ENCODE data around the gene NHERF2.

Gene NHERF2

DNA sequence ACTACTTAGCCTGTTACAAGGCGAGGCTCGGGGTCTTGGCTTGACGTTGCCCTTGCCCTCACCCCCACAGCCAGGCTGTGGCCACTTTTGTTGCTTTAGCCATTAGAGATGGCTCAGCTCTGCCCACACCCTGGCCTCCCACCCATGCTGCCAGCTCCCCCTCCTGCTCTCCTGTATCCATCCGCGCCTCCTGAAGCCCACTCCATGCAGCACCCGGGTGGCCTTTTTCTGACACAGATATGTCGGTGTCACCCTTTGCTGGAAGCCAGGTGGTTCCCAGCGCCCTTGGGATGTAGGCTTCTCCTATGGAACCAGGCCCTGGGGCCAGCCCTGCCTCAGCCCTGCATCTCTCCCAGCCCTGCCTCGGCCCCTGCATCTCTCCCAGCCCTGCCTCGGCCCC, 30.7 kb downstream of the NHERF2 start:
- DNase-seq (ENCODE audit: low read depth in 2 of 3, low spot score in 1 of 3) = no peak

DNA sequence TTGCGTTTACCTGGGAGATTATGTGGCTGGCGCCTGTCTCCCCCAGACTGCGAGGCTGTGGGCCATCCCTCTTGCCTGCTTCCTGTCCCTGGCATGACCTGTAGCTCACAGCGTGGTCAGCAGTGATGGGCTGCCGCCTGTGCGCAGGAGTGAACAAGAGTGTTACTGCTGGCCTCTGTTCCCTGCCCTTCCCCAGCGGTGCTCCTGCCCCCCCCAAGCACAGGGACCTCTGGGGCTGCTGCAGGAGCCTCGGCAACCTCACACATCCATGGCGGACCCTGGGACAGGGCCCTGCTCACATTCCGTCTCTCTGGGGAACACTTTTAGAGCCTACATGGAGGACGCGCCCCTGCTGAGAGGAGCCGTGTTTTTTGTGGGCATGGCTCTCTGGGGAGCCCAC, 31.7 kb downstream of the NHERF2 start:
- DNase-seq (ENCODE audit: low read depth in 2 of 3, low spot score in 1 of 3) = no peak

DNA sequence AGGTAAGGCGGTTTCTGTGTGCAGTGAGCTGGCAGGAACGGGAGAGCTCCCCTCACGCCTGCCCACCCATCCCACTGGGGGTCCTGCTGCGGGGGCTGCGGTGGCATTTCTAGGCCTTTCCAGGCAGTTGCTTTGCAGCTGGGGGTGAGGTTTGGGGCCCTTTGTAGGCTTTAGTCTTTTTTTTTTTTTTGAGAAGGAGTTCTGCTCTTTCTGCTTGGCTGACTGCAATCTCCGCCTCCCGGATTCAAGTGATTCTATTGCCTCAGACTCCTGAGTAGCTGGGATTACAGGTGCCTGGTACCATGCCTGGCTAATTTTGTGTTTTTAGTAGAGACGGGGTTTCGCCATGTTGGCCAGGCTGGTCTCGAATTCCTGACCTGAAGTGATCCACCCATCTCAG, 32.2 kb downstream of the NHERF2 start:
- DNase-seq (ENCODE audit: low read depth in 2 of 3, low spot score in 1 of 3) = no peak

DNA sequence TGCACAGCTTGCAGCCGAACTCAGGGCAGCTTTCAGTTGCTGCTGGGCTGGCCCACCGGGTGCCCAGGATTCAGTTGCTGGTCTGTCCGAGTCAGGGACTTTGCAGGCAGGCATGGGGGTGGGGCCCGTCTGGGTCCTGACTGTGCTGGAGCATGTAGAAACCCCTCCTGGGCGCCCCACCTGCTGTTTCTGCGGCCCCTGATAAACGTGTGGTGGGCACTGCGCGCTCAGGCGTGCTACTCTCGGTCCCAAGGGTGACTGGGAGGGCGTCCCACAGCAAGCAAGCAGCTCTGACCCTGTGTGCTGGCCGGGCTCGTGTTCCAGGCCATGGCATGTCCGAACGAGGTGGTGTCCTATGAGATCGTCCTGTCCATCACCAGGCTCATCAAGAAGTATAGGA, 33.6 kb downstream of the NHERF2 start:
- DNase-seq (ENCODE audit: low read depth in 2 of 3, low spot score in 1 of 3) = no peak

DNA sequence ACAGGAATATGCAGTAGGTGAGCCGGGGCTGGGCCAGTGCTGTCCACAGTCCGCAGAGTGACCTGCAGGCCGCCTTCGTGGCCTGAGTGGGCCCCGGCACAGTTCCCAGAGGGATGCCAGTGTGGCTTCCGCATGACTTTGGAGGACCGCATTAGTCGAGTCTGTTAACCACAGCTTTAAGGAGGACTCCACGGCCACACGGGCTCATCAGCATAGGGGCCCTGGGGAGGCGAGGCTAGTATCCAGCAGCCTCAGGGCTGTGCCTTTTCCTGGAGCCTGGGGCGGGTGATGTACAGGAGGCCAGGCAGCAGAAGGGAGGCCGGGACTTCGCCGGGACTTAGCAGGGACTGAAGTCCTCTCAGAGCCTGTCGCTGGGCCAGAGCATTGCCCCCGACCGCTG, 34.3 kb downstream of the NHERF2 start:
- DNase-seq (ENCODE audit: low read depth in 2 of 3, low spot score in 1 of 3) = no peak

DNA sequence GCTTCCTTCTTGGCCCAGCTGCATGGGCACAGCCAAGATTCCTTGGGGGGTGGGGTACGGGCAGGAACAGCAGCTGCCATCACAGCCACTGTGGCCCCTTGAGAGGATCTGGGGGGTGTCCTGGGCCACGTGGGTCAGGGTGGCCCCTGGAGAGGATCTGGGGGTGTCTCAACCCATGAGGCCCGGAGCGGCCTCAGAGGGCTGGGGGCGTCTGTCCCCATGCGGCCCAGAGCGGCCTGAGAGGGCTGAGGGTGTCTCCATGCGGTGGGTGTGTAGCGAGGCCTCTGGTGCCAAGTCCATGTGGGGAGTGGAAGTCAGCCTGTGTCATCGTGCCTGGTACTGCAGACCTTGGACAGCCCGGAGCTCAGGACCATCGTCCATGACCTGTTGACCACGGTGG, 34.8 kb downstream of the NHERF2 start:
- DNase-seq (ENCODE audit: low read depth in 2 of 3, low spot score in 1 of 3) = no peak

DNA sequence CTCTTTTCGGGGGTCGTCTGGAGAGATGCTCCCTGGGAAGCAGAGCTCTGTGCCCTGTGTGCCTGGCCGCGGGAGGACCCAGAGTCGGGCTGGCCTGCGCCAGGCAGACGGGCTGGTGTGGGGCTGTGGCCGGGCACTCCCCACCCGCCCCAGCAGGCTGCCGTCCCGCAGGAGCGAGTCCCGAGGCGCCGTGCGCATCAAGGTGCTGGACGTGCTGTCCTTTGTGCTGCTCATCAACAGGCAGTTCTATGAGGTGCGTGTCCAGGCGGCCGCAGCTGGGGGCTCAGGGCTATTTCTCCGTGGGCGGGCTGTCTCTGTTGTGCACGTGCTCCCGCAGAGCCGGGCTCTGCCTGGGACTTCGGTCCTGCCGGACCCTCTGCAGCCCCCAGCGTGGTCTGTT, 36.1 kb downstream of the NHERF2 start:
- no peak for DNase-seq (ENCODE audit: low read depth in 2 of 3, low spot score in 1 of 3)

DNA sequence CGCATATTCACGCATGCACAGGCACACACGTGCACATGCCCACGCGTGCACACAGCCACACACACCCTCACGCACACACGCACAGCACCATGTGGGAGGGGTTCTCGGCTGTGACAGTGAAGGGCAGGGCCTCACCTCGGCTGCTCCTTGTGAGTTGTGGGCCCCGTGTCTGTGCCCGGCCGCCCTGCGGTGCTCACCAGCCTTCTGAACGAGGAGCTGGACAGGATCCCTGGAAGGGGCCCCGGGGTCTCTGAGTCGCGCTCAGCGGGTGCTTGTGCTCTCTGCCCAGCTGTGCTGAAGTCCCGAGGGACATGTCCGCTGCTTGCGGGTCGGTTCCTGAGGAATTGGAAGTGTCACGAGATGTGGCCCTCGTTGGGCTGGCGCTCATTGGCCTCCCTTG, 37.2 kb downstream of the NHERF2 start:
- DNase-seq (ENCODE audit: low read depth in 2 of 3, low spot score in 1 of 3) = no peak

DNA sequence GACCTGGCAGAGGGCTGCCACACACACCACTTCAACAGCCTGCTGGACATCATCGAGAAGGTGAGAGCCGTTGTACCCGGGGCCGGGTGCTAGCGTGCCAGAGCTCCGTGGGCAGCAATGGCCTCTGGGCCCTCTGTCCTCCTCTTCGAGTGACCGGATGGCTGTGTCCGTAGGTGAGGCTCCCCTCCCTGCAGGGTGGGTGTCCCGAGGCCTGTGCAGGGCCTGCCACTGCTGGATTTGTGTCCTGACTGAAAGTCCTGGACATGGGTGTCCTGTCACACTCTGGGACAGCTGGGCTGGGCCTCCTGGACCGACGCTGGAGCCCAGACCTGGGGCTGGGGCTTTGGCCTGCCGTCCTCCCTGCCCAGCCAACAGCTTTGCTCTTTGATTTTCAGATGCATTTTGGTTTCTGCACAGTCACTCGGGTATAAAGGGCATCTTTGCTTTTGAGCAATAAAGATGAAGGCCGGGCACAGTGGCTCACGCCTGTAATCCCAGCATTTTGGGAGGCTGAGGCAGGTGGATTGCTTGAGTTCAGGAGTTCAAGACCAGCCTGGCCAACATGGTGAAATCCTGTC, 37.8 kb downstream of the NHERF2 start:
- DNase-seq (ENCODE audit: low read depth in 2 of 3, low spot score in 1 of 3) = no peak

DNA sequence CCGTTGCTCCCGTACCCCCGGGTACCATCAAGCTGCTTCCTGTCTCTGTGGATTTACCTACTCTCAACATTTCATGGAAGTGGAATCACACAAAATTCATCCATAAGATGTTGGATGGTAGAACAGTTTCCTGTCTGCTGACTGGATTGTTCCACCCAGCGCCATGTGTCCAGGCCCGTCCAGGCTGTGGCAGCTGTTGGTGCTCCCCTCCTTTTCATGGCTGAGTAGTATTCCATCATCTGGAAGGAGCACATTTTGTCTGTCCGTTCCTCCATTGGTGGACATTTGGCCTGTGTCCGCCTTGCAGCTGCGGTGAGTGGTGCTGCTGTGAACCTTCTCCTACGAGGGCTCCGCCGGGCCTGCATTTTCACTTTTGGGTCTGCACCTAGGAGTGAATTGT, 39.4 kb downstream of the NHERF2 start:
- DNase-seq (ENCODE audit: low read depth in 2 of 3, low spot score in 1 of 3) = no peak

DNA sequence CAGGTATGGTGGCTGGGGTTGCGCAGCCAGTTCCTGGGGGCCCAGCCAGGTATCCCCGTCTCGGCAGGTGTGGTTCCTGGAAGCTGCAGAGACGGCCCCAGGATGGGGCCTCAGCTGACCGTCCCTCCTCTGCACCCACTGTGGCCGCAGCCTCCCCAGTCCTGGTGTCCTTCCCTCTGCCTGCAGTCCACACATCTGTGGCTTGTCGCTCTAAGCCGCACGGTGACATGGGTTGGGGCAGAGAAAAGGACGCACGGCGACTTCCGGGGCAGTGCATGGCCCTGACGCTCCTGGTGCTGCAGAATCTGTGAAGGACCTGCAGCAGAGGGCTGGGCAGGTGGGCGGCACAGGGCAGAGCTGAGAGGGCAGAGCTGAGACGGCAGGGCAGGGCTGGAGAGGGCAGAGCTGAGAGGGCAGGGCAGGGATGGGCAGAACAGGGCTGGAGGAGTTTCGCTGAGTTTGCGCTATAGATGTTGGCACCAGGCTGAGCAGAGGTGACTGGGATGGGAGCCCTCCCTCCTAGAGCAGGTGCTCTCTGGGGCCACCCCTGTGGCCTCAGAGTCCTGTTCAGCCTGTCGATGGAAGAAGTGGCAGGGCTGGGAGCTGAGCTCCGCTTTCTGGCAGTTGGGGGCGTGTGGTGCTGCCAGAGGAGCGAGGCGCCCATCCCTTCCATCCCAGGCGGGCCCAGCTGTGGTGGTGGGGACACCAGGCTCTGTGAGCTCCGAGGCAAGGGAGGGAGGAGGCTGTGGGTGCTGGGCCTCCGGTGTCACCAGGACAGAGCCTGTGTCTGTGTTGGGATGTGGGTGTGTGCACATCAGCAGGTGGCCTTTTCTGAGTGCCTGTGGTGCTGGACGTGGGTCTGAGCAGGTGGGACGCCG, 44.1 kb downstream of the NHERF2 start:
- DNase-seq (ENCODE audit: low read depth in 2 of 3, low spot score in 1 of 3) = no peak

DNA sequence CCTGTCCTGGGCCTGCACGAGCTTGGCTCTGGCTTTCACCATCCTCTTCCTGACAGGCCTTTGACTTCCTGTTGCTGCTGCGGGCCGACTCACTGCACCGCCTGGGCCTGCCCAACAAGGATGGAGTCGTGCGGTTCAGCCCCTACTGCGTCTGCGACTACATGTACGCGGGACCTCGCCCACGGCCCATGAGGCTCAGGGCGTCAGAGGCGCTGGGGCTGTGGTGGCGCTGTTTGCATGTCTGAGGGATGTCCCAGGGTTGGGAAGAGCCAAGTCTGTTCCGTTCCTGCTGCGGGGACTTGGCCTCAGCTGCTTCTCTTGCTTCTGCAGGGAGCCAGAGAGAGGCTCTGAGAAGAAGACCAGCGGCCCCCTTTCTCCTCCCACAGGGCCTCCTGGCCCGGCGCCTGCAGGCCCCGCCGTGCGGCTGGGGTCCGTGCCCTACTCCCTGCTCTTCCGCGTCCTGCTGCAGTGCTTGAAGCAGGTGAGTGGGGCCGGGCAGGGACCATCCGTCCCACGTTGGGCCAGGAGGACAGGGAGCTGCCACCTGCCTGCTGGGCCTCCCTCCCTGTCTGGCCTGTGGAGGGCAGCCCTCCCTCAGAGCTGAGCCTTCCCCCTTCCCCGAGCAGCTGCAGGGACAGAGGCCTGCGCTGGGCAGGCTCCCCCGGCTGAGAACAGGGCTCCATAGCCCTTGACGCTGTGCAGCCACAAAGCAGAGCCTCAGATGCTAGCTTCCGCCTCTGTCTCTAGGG, 44.9 kb downstream of the NHERF2 start:
- no peak for DNase-seq (ENCODE audit: low read depth in 2 of 3, low spot score in 1 of 3)

DNA sequence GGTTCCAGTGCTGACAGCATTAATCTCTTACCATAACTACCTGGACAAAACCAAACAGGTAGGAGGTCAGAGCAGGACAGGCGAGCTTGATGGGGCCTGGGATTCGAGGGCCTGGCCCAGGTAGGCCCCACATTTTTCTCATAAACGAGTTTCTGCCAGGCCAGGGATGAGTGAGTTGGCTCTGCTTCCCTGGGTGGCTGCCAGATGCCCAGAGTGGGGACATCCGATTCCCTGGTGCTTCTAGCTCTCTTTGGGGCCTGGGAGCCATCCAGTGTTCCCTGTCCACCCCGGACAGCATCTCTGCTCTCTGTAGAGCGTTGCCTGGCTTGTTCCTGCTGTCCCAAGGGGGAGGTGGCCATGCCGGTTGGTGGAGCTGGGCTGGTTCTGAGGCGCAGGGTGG, 46.2 kb downstream of the NHERF2 start:
- DNase-seq (ENCODE audit: low read depth in 2 of 3, low spot score in 1 of 3) = no peak

DNA sequence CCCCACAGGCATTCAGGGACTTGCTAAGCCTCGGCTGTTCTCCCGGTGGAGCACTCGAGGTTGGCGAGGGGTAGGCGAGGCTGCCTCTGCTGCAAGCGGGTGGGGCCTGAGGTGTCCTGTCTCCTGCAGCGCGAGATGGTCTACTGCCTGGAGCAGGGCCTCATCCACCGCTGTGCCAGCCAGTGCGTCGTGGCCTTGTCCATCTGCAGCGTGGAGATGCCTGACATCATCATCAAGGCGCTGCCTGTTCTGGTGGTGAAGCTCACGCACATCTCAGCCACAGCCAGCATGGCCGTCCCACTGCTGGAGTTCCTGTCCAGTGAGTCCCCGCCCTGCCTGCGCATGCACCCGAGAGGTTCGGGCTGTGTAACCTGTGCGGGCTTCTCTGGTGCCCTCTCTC, 47.4 kb downstream of the NHERF2 start:
- DNase-seq (ENCODE audit: low read depth in 2 of 3, low spot score in 1 of 3) = no peak

DNA sequence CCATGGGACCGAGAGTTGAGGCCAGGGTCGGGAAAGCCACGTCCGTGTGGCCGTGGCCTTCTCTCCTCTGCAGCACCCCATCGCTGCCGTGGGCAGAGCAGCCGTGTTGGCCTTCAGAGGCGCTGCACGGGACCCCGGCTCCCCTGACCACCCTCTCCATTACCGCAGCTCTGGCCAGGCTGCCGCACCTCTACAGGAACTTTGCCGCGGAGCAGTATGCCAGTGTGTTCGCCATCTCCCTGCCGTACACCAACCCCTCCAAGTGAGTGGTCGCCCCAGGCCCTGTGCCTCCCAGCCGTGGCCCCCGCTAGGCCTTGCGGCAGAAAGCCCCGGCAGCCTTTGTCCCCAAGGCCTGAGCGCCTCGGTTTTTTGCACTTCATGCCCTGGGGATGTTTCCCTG, 48.9 kb downstream of the NHERF2 start:
- no peak for DNase-seq (ENCODE audit: low read depth in 2 of 3, low spot score in 1 of 3)

DNA sequence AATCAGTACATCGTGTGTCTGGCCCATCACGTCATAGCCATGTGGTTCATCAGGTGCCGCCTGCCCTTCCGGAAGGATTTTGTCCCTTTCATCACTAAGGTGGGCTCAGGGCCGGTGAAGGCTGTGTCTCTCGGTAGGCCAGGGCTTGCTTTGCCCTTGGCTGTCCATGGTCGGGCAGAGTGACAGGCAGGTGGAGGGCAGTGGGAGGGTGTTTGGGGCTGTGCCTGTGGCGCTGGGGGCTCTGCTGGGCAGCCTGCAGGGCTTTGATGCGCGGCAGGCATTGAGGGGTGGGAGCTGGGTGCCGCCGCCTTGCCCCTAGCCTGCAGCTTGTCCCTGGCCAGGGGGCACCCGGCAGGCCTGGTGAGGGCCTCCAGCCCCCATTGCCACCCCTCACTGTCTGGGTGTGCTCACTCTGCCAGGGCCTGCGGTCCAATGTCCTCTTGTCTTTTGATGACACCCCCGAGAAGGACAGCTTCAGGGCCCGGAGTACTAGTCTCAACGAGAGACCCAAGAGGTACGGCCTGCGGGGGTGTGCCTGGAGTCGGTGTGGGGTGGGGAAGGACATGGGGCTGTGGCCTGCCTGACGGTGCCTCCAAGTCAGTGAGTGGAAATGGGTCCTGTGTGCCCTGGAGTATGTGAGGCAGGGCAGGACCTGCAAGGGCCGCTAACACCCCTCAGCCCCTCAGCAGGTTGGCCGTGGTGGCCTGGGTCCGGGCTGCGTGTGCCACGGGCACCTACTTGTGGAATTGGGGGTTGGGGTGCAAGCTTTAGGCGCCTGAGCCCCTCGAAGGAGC, 49.6 kb downstream of the NHERF2 start:
- no peak for DNase-seq (ENCODE audit: low read depth in 2 of 3, low spot score in 1 of 3)

DNA sequence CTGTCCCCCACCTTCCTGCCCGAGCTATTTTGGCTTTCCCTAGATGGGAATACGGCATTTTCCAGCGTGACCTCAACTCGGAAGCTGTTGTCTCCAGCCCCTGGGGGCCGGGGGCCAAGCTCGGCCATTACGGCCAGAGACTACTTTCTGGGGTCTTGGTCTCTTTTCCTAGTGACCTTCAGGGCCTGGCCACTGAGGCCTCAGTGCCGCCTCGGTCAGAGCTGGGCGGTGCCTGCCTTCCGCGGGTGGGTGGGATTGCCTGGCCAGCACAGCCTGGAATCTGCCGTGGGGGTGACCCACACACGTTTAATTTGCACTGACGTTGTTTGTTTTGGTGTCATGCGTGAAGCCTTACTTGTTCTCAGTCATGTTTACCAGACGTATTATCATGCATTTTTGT, 50.3 kb downstream of the NHERF2 start:
- no peak for DNase-seq (ENCODE audit: low read depth in 2 of 3, low spot score in 1 of 3)

DNA sequence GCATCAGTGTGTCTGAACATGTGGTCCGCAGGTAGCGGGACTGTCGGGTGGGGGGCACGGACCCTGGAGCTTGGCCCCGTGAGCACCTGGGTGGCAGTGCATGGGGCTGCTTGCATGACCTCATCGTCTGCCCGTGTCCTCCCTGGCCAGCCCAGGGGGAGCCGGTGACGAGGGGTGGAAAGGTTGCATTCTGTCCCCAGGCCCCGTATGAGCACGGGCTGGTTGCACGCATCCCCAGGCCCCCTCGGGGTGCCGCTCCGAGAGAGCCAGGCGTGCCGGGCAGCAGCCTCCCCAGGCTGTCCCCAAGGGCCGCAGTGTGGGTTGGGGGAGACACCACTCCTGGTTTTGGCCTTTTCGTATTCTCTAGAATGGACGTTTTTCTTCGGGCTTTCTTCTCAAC, 51.0 kb downstream of the NHERF2 start:
- no peak for DNase-seq (ENCODE audit: low read depth in 2 of 3, low spot score in 1 of 3)

DNA sequence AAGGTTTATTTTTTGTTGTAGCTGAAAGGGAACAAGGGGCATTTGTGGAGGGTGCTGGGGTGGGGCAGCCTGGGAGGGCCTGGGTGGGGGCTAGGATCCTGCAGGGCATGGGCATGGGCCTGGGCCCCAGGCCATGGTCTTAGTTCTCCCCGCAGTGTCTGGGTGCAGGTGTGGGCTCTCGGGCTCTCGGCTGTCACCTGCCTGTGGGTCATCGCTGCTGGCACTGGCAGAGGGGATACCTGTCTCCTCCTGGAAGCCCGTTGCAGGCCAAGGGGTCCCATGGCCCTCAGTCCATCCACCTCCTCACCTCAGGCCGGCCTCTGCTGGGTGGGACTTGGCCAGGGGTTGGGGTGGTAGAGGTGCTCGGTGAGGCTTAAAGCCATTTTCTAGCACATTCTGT, 51.4 kb downstream of the NHERF2 start:
- no peak for DNase-seq (ENCODE audit: low read depth in 2 of 3, low spot score in 1 of 3)

DNA sequence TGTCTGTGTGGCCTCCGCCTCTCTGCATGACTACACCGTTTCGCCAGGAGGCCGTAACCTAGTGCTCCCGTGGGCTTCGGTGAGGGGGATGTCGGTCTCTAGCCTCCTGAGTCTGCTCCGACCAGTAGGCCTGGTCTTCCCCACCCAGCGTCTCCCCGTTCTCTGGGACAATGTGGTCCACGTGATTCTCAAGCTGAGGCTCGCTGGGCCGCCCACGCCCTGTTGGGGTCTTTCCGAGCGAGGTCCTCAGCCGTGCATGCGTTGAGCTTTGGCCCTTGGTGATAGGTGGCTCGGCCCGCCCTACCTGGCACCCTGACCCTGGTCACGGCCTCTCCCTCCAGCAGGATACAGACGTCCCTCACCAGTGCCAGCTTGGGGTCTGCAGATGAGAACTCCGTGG, 52.0 kb downstream of the NHERF2 start:
- no peak for DNase-seq (ENCODE audit: low read depth in 2 of 3, low spot score in 1 of 3)

DNA sequence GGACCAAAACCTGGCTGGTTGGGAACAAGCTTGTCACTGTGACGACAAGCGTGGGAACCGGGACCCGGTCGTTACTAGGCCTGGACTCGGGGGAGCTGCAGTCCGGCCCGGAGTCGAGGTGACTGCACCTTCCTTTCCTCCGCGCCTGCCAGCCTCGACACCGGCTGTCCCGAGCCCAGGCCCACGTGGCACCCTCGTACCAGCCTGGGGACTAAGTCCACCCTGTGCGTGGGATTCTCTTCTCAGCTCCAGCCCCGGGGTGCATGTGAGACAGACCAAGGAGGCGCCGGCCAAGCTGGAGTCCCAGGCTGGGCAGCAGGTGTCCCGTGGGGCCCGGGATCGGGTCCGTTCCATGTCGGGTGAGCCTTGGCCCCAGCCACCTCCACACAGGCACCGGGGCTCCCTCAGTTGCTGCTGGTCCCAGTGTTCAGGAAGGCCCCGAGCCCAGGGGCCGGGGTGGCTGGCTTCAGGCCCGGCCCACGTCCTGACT, 52.7 kb downstream of the NHERF2 start:
- no peak for DNase-seq (ENCODE audit: low read depth in 2 of 3, low spot score in 1 of 3)

All from stimulated activated CD4-positive, alpha-beta T cell treated with anti-CD3 and anti-CD28 coated beads, Interleukin-12 subunit alpha, Interleukin-12 subunit beta, amount 100 ng/mL, for 48 hours (primary cell).